Activated T-cell treated with anti-CD3 and anti-CD28 coated beads, Interleukin-2, amount 50 U/mL, for 4 hours (primary cell): ENCODE data around the gene TADA2B. TPM values are rescaled to one million over a fixed set of nuclear protein-coding genes. Genes with fewer than 3 reads are reported as not detected.
A peak's percentile ranks its signal among the peaks of the same experiment; 100 is the strongest.

ENCODE experiments used
- ATAC-seq, 2 donors: fragments of 200-7000 bp; cut with Tn5 transposase; one replicate each; pipeline ENCODE4 v1.10.0; 2021
- DNase-seq: peaks from one replicate; pipeline ENCODE4 v3.0.0-alpha.2; 2020
- H3K27me3 Mint-ChIP-seq: one replicate; pipeline ENCODE4 v1.8.0; 2021; ENCODE audit warnings: low read depth, mixed read lengths
- H3K36me3 Mint-ChIP-seq: one replicate; pipeline ENCODE4 v1.8.0; 2022; ENCODE audit warnings: mixed read lengths; ENCODE audit not compliant: insufficient read depth
- H3K4me1 Mint-ChIP-seq: one replicate; pipeline ENCODE4 v1.8.0; 2021; ENCODE audit warnings: low read depth, mixed read lengths
- H3K4me3 Mint-ChIP-seq: one replicate; pipeline ENCODE4 v1.8.0; 2021; ENCODE audit warnings: mild to moderate bottlenecking, moderate library complexity, mixed read lengths
- H3K9me3 Mint-ChIP-seq: one replicate; pipeline ENCODE4 v1.8.0; 2021; ENCODE audit warnings: mixed read lengths
- total RNA-seq, 3 donors: library from RNA; stranded (reverse); gene quantifications; one replicate each; pipeline ENCODE4 v1.2.1, GENCODE V29; 2021

Gene TADA2B
- total RNA-seq, 3 donors from 2014 or later = 16.9 to 21.3 (median 17.0) TPM

DNA sequence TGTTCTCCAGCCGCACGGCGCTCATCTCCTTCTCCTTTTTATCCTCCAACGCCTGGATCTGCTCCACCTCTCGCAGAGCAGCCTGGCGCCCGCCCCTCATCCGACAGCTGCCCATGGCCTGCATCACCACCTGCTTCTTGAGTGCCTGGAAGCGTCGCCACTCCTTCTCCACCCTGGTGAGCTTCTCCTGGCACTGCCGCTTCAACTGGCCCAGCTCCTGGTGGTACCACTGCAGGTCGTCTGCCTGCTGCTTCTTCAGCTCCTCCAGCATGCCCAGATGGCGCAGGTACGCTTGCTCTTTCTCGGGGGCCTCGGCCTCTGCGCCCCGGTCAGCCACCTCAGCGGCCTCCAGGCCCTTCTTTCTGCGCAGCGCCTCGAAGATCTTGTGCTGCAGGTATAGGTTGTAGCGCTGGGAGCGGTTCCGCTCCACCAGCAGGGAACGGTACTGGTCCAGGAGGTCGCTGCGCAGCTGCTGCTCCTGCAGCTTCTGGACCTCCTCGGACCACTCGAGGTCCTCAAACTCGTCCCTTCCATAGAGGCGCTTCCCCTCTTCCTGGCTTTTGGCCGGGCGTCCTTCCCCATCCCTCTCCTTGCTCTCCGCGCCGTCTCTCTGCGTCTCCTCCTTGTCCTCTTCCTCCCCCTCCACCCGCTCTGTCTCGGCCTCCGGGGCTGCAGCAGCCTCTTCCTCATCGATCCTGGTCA, 1.2 kb upstream of the TADA2B start:
- Mint-ChIP-seq H3K4me1 (peaks cover 43% of the 10 kb centered on the region), H3K4me3 (peak overlapping the region; percentile 77)

DNA sequence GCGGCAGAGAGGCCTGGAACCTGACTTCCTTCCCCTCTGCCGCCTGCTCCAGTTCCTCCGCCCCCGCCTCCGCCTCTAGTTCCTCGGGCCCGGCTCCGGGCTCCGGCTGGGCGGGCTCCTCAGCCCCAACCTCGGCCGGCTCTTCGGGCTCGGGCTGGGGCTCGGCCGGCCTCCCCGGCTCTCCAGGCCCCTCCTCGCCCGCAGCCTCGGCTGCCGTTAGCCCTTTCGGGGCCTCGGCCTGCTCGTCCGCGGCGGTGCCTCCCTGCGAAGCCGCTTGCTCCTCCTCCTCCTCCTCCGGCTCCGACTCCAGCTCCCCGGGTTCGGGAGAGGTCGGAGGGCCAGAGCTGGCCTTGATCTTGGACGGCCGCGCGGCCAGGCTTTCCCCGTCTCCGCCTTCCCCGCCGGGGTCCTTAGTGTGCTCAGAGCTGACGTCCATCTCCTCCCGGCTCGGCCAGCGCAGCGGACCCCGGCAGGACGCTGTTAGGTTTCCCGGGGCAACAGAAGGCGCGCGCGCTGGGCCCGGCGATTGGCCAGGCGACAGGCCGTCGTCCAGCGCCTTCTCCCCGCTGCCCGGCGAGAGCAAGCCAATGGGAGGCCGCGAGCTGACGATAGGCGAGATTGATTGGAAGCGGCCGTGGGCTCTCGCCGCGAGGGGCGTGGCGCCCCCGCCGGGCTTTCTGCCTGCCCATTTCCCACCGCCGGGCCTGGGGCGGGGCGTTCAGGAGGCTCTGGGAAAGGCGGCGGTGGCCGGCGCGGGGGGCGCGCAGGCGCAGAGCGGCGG, 479 bp upstream of the TADA2B start:
- no peaks in the 10 kb centered on the region for H3K9me3 Mint-ChIP-seq
- peak; percentile 85 to 87 for ATAC-seq

More for the DNA sequence above, 1.2 kb upstream of the TADA2B start:
- H3K9me3 Mint-ChIP-seq = no peaks in the 10 kb centered on the region
- no peaks in the 10 kb centered on the region for H3K27me3 Mint-ChIP-seq
- H3K36me3 Mint-ChIP-seq = no peaks in the 10 kb centered on the region
- DNase-seq (no peak), ATAC-seq (no peak)

DNA sequence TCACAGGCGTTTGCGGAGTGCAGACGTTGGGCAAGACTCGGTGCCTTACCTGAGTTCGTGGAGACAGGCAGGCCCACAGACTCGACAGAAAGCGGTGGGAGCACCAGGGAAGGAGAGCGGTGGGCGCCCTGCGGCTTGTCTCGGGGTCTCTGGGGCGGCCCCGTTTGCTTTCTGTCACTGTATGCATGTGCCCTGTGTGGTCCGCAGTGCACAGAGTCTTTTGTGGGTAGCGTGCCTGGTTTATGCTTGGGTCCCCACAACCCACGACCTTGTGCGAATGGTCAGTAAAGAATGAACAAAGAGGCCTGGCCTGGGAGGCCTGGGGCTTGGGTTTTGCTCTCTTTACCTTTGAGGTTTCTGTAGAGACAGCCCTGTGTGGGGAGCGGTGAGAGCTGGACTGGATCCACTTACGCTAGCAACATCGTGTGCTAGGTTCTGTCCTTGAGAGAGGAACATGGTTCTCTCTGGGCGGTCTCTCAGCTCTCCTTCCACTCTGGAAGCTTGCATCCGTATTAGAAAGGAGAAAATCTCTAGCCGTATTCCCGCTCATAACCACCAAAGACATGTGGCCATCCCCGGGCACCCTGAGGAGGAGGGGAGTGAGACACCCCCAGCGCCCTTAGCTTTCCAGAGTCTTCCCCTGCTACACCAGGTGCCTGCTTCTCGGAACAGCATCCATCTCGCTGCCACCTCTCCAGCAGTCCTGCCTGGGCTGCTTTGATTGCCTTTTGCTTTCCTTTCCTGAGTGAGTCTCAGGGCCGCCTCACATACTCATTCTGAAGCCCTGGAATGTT, 1.2 kb downstream of the TADA2B start:
- ATAC-seq = no peak
- Mint-ChIP-seq H3K4me1 (peaks cover 52% of the 10 kb centered on the region), H3K9me3 (no peaks in the 10 kb centered on the region), H3K27me3 (no peaks in the 10 kb centered on the region), H3K4me3 (peak overlapping the region; percentile 91), H3K36me3 (peaks cover 4% of the 10 kb centered on the region)
- no peak for DNase-seq

More for the DNA sequence above, 479 bp upstream of the TADA2B start:
- Mint-ChIP-seq H3K27me3 (no peaks in the 10 kb centered on the region), H3K4me3 (peak overlapping the region; percentile 86), H3K4me1 (peaks cover 44% of the 10 kb centered on the region), H3K36me3 (no peaks in the 10 kb centered on the region)
- peak; percentile 87 for DNase-seq

DNA sequence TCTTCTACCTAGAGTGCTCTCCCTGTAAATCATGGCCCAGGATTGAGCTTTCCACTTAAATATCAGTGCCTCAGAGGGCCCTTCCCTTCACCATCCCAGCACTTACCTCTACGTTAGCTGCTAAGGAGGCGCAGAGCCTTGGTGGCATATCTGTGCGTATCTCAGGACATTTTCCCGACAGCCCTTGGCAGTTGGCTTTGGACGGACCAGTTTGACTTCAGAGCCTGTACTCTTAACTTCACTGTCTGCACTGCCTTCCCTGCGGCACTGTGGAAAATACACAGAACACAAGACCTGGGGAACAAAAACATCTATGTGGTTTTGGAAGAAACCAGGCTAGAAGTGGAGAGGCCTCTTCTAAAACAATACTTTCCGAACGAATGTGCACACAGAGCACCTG, 2.4 kb downstream of the TADA2B start:
- ATAC-seq (no peak), DNase-seq (no peak)
- Mint-ChIP-seq H3K27me3 (no peaks in the 10 kb centered on the region), H3K9me3 (no peaks in the 10 kb centered on the region), H3K36me3 (peaks cover 4% of the 10 kb centered on the region), H3K4me3 (peak overlapping the region; percentile 91), H3K4me1 (peaks cover 60% of the 10 kb centered on the region)

DNA sequence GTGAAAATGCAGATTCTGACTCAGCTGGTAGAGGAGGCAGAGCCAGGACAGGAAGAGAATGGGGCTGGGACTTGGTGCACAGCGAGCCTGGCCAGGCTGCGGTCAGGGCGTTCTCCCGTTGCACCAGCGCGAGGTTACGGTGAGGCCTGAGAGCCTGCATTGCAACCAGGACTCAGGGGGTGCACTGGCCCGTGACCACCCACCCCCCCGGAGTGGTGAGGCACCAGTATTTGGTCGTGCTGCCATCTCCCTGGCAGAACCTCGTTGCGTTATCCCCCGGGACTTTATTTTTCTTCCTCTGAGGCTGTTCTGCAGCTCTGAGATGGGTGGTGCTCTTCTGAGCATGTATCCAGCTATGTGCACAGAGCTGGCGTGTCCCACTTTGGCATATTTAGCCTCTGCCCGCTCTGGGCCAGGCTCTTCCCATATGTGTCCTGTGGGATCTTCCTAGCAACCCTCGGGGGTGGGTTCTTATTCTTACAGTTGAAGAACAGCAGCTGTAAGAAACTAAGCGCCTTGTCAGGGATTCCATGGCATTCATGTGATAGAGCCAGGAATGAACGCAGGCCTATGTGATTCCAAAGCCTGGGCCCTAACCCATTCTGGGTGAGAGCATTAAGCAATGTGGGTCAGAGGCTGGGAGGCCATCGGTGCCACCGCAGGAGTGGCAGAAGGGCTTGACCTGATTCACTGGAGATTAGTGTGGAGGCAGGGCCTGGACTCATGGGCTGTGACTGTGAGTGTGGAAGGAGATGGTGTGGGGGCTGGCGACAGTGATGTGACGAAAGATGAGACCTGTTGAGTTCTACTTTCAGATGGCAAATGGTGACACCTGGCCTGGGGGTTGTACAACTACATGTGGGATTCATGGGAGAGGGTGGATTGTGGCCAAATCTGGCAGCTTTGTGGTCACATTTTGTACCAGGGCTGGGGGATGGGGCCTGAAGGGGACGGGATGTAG, 3.1 kb downstream of the TADA2B start:
- Mint-ChIP-seq H3K9me3 (no peaks in the 10 kb centered on the region), H3K4me3 (peak overlapping the region; percentile 91), H3K4me1 (peaks cover 63% of the 10 kb centered on the region), H3K36me3 (peaks cover 4% of the 10 kb centered on the region), H3K27me3 (no peaks in the 10 kb centered on the region)
- ATAC-seq (no peak), DNase-seq (no peak)

DNA sequence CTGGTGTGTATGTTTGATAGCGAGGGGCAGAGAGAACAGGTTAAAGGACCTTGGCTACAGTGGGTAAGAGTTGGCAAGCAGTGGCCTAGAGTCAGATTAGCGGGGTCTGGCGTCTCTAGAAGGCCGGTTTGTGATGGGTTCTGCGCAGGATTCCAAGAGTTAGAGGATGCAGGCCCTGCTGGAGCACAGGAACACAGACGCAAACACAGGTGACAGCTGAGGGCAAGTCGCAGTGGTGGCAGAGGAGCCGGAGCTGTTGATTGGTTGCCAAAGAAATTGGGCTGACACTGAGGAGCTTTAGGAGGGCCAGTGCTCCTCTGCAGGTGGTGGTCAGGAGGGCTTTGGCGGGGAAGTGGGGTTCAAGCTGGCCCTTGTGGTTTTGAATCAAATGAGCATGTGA, 3.8 kb downstream of the TADA2B start:
- ATAC-seq (no peak), DNase-seq (no peak)
- Mint-ChIP-seq H3K36me3 (peaks cover 4% of the 10 kb centered on the region), H3K4me1 (peaks cover 59% of the 10 kb centered on the region), H3K9me3 (no peaks in the 10 kb centered on the region), H3K27me3 (no peaks in the 10 kb centered on the region), H3K4me3 (peak overlapping the region; percentile 61)

DNA sequence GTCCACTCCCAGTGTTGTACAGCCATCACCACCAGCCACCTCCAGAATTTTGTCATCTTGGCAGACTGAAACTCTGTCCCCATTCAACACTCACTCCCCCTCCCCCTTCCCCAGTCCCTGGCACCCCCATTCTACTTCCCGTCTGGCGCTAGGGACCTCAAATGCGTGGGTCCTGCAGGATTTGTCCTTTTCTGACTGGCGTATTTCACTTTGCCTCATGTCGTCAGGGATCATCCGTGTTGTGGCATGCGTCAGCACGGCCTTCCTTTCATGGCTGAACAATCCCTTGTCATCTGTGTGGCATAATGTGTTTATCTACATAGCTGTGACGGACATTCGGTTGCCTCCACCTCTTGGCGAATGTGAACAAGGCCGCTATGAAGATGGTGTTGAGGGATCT, 5.5 kb downstream of the TADA2B start:
- no peak for DNase-seq
- H3K27me3 Mint-ChIP-seq = no peaks in the 10 kb centered on the region
- no peak for ATAC-seq
- H3K4me3 Mint-ChIP-seq = no peak overlapping the region
- peaks cover 4% of the 10 kb centered on the region for H3K36me3 Mint-ChIP-seq
- H3K4me1 Mint-ChIP-seq = peaks cover 64% of the 10 kb centered on the region
- H3K9me3 Mint-ChIP-seq = no peaks in the 10 kb centered on the region

DNA sequence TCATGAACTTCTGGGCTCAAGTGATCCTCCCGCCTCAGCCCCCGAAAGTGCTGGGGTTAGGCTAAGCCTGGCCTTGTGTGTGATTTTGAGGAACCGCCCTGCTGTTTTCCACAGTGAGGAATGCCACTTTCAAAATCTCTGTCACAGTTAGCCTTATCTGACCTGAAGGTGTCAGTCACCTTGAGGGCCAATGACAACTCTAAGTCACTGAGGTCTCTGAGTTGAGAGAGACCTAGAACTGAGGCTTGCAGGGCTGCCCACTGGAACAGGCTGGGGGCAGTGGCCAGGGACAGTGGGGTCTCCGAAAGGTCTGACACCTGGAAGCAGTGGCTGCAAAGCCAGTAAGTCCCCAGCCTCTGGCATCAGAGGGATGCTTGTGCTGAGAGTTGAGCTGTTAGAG, 6.1 kb downstream of the TADA2B start:
- DNase-seq (no peak), ATAC-seq (no peak)
- H3K27me3 Mint-ChIP-seq = no peaks in the 10 kb centered on the region
- H3K4me3 Mint-ChIP-seq = no peak overlapping the region
- H3K36me3 Mint-ChIP-seq = peaks cover 9% of the 10 kb centered on the region
- H3K9me3 Mint-ChIP-seq = no peaks in the 10 kb centered on the region
- H3K4me1 Mint-ChIP-seq = peaks cover 61% of the 10 kb centered on the region

DNA sequence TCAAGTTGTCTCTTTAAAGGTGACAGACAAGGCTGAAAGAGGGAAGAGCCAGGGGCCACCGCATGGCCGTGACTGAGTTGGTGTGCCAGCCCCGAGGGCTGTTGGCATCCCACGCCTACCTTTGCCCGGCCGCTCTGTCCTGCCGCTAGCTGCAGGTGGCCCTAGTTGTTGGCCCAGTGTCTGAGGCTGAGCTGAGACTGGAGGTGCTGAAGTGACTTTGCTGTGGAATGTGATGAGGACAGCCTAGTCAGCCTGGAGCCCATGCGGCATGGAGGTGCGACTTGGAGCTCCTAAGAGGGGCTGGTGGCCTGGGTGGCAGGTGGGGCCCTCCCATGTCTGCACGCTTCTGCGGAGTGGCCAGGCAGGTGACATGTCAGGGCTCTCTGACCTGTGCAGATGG, 6.6 kb downstream of the TADA2B start:
- ATAC-seq = no peak
- H3K27me3 Mint-ChIP-seq = no peaks in the 10 kb centered on the region
- H3K4me1 Mint-ChIP-seq = peaks cover 60% of the 10 kb centered on the region
- H3K4me3 Mint-ChIP-seq = no peak overlapping the region
- H3K9me3 Mint-ChIP-seq = no peaks in the 10 kb centered on the region
- H3K36me3 Mint-ChIP-seq = peaks cover 13% of the 10 kb centered on the region
- no peak for DNase-seq

DNA sequence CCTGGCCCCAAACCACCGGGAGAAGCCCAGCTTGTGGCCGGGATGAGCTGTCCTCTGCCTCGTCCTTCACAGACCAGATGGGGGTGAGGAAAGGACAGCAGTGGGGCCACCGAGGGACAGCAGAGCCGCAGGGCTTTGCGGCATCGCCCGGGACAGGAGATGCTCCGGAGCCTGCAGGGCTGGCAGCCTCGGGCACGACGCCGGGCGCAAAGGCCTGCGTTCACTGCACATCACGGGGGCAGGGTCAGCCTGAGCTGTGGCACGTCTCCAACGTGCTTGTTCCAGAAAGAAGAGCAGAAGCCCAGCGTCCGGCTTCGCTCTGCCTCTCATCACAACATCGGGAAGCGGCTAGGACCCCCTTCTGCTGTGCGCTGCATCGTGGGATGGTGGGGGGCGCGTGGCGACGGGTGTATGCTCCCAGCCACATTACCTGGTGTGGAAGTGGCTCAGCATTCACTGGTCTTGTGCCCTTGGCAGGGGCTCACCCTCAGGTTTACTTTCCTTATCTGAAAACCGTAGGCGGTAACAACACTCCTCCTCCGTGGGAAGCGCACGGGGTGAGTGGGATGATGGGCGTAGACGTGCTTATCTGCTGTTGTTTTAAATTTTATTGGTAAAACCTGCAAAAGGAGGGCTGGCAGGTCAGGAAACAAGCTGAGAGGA, 7.4 kb downstream of the TADA2B start:
- no peaks in the 10 kb centered on the region for H3K27me3 Mint-ChIP-seq
- peaks cover 51% of the 10 kb centered on the region for H3K4me1 Mint-ChIP-seq
- DNase-seq (no peak), ATAC-seq (no peak)
- H3K9me3 Mint-ChIP-seq = no peaks in the 10 kb centered on the region
- H3K36me3 Mint-ChIP-seq = peaks cover 20% of the 10 kb centered on the region
- no peak overlapping the region for H3K4me3 Mint-ChIP-seq

DNA sequence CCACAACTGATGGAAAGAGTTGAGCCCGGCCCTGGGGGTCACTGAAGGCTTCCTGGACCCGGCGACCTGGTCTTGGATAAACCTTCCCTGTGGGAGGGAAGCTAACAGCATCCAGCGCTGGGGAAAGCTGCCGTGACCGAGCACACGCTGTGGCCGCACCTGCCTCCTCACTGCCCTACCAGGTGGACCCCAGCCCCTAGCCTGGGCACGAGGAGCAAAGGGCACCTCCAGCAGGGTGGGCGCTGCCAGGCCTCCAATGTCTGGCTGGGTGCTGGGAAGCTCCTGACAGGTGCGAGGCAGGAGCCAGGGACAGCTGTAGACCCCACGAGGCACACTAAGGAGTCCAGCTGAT, 7.9 kb downstream of the TADA2B start:
- Mint-ChIP-seq H3K4me3 (no peak overlapping the region), H3K4me1 (peaks cover 46% of the 10 kb centered on the region), H3K36me3 (peaks cover 23% of the 10 kb centered on the region), H3K9me3 (no peaks in the 10 kb centered on the region), H3K27me3 (no peaks in the 10 kb centered on the region)
- ATAC-seq (no peak), DNase-seq (no peak)

DNA sequence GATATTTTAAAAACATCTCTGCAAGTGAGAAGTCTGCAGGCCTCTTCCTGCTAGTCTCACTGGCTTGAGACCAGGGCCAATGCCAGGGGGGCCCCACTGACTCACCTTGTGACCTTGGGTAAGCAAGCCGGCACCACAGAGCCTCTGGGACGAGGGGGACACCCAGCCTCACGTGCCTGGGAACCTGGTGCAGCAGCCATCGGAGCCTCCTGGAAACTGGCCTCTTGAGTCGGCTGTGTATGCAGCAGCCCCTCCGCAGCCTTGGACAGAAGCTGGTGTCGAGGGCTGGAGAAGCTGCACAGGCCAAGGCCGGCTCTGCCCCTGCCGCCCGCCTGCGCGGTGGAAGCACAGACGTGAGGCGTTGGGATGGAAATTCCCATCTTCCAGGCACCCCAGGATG, 8.7 kb downstream of the TADA2B start:
- Mint-ChIP-seq H3K36me3 (peaks cover 24% of the 10 kb centered on the region), H3K27me3 (no peaks in the 10 kb centered on the region), H3K4me3 (no peak overlapping the region), H3K4me1 (peaks cover 38% of the 10 kb centered on the region), H3K9me3 (no peaks in the 10 kb centered on the region)
- no peak for DNase-seq
- ATAC-seq = no peak

DNA sequence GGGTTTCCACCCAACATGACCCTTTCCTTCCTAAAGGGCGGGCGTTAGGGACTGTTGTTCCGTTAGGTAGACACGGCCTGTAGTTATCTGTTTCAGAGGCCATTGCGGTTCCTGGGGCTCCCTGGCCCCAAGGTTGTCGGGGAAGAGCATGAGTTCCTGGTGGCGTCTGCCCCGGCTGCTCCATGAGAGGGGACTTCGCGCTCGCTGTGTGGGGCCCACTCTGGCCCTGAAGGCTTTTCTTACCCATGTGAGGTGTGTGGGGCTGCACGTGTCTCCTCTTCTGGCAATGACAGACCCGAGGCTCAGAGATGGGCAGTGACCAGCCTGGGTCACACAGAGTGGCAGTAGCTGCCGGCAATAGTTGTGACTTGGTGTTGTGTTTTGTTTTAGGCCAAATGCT, 9.1 kb downstream of the TADA2B start:
- peaks cover 34% of the 10 kb centered on the region for H3K4me1 Mint-ChIP-seq
- H3K4me3 Mint-ChIP-seq = peak overlapping the region; percentile 19
- DNase-seq (no peak), ATAC-seq (no peak)
- no peaks in the 10 kb centered on the region for H3K9me3 Mint-ChIP-seq
- H3K36me3 Mint-ChIP-seq = peaks cover 24% of the 10 kb centered on the region
- no peaks in the 10 kb centered on the region for H3K27me3 Mint-ChIP-seq
